A673 (cell line): ENCODE results near the gene ADK.

Source experiments
- CTCF ChIP-seq: fragments of 300-800, 200-600 bp; sonication (generic); conservative IDR thresholded peaks from 2 replicates; pipeline ENCODE4 v1.5.1; 2017; ENCODE audit warnings: low read depth, mild to moderate bottlenecking, antibody characterized with exemption, low read length, moderate library complexity, mixed read lengths
- EZH2 ChIP-seq: fragments of 200-600 bp; sonication (generic); IDR thresholded peaks from 2 replicates; pipeline ENCODE4 v1.6.1; 2017; ENCODE audit warnings: borderline replicate concordance, low read depth, mild to moderate bottlenecking, mixed read lengths, antibody characterized with exemption, low read length; ENCODE audit not compliant: poor library complexity, severe bottlenecking

GRCh38 chr10:74453169-74453568 is 302.1 kb downstream of the ADK start:
- TF ChIP-seq CTCF, result no peak
- TF ChIP-seq EZH2, result no peak
